SKM-1 (cell line): ENCODE measurements around the gene GTF2B.
"Not testable (repeated sequence)": the region's sequence is repeated elsewhere in the genome, so short reads cannot be mapped to it uniquely, and the experiment has no call there.

Source experiments
- DNase-seq: peaks from one replicate; lab custom pipeline; 2025; ENCODE audit not compliant: unreplicated experiment; lab: John Stamatoyannopoulos, UW

Gene GTF2B

DNA sequence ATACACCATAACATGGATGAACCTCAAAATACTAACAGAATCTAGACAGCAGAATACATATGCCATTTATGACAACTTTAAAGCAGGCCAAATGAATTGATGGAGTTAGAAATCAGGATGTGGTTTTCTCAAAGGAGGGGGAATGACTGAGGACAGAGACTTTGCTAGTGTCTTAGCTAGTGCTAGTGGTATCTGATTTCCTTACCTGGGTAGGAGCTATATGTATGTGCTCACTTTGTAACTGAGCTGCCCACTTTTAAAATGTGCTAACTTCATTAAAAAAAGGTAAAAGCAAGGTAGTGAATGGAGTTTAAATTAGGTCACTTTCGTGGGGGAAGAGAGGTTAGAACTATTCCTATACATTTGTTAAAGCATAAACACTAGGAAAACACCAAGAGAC, 2.6 kb downstream of the GTF2B start:
- no peak for DNase-seq

GRCh38 chr1:88885933-88886332, 5.4 kb downstream of the GTF2B start:
- DNase-seq, result no peak

- no peak for DNase-seq
These were observed 8.2 kb downstream of the GTF2B start for GRCh38 chr1:88883156-88883555.

- DNase-seq, result not testable (repeated sequence)
These were observed 10.7 kb downstream of the GTF2B start for GRCh38 chr1:88880717-88881116.

DNA sequence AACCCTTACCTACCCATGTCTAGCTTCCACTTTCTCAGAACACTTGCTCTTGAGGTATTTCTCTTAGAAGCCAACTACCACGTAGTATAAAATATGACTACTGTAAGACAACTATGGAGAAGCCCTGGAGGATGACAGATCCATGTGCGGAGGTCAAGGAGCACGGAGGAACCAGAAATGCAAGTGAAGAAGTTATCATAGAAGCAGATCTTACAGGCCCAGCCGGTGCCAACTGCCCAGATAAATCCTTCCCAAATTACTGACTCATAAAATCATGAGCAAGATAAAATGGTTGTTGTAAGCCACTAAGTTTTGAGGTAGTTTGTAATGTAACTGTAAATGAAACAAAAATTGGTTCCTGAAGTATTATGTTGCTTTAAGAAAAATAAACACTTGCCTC, 12.6 kb downstream of the GTF2B start:
- no peak for DNase-seq

GRCh38 chr1:88877911-88878310, 13.5 kb downstream of the GTF2B start:
- no peak for DNase-seq

DNA sequence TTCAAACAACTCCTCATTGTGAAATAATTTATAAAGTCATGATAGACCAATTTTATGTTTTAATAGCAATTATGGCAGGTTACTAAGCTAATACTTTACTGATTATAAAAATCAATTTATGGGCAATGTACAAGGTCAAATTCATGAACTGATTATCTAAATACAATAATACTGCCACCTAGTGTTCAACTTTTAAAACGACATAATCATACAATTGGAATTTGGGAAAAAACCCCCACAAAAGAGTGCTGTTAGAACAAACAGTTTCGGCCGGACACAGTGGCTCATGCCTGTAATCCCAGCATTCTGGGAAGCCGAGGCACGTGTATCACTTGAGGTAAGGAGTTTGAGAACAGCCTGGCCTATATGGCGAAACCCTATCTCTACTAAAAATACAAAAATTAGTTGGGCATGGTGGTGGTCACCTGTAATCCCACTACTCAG, 14.0 kb downstream of the GTF2B start:
- peak; percentile 23 for DNase-seq

DNA sequence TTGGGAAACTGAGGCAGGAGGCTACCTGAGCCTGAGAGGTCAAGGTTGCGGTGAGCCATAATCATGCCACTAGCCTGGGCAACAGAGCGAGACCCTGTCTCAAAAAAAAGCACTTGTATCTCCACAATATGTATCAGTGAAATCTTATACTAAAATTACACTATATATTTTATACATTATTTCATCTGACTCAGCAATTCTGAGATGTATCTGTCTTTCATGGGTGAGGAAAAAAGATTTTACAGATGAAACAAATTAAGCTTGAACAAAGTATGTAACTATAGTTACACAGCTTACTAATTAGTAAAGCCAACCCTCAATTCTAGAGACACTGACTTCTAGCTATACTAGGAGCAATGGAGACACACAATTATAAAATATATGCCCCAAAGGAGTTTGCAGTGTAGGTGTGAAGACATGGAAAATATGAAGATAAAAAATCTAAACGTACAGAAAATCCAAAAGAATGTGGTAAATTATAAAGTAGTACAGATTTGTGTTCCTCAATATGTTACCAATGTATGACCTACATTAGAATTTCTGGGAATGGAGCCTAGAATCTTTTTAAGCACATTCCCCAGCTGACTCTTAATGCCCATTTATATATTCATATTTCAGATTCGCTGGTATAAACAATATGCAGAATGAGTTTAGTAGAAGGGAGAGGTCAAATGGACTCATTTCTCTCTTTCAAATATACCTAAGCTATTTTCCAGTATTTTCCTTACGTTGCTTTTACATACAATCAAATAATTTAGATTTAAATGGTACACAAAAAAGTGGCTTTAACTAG, 14.6 kb downstream of the GTF2B start:
- DNase-seq, result no peak

GRCh38 chr1:88875595-88875994, 15.8 kb downstream of the GTF2B start:
- DNase-seq, result no peak

- DNase-seq, result peak; percentile 58
These were observed 17.5 kb downstream of the GTF2B start for GRCh38 chr1:88873737-88874349.

DNA sequence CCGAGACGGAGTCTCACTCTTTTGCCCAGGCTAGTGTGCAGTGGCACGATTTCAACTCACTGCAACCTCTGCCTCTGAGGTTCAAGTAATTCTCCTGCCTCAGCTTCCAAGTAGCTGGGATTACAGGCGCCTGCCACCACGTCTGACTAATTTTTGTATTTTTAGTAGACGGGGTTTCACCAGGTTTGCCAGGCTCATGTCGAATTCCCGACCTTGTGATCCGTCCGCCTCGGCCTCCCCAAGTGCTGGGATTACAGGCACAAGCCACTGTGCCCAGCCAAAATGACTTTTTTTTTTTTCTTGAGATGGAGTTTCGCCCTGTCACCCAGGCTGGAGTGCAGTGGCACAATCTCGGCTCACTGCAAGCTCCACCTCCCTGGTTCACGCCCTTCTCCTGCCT, 21.7 kb downstream of the GTF2B start:
- DNase-seq, result not testable (repeated sequence)

DNA sequence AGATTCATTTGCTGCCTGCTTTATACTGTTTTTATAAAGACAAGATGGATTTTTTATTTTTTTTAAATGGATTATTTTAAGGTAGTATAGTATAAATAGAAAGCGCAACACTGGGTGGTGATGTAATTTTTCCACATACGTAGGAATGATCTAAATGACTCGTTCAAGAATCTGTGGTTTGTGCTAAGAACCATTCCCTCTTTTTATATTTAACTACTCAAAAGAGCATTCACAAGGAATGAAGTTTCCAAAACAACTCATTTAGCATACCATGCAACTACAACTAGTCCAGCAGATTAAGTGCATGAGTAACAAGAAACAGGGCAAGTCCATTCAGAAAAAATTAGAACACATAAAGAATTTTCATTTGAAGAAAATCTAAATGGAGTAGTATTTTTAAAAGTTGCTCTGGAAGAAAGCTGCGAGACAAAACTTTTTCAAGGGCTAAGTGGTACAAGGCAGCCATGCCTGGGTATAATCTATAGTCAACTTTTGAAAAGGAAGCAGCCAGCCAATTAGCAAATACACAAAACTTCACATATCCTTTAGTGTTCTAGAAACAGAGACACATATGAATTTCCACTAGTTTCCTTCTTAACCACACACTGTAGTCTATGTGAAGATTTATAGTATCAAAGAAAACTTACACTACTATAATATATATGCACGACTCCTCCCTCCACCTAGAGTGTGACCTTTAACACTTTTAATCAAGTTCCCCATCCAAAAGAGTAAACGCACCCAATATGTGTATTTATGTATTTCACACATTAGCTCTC, 23.4 kb downstream of the GTF2B start:
- no peak for DNase-seq

GRCh38 chr1:88851303-88852063, 39.9 kb downstream of the GTF2B start:
- DNase-seq, result no peak

GRCh38 chr1:88847643-88848042, 43.7 kb downstream of the GTF2B start:
- no peak for DNase-seq

DNA sequence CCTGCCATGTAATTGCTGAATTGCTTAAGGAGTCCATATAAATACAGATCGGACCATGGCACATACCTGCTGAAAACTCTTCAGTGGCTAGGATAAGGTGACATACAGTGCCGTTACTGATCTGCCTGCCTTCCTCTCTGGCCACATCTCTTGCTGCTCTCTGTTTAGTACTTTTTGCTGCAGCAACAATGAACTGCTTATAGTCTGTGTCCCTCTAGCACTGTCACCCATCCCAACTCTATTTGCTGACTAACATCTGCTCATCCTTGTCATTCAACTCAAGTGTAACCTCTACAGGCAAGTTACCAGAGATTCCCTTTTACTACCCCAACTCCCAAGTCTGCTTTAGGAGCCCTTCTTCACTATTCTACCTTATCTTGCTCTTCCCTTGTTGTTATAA, 65.6 kb downstream of the GTF2B start:
- no peak for DNase-seq

- not testable (repeated sequence) for DNase-seq
These were observed 71.7 kb downstream of the GTF2B start for GRCh38 chr1:88819642-88820041.

DNA sequence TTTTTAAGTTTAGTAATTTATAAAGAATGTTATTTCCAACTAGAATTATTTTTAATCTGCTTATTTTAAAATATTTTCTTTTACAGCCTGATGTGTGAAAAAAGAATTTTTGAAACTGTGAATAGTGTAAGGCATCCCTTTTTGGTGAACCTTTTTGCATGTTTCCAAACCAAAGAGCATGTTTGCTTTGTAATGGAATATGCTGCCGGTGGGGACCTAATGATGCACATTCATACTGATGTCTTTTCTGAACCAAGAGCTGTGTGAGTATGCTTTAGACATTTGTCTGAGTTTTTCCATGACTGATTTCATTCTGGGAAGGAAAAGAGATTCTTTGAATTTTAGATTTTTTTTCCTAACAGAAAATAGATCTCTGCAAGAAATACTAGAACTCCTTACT, 77.9 kb downstream of the GTF2B start:
- no peak for DNase-seq

GRCh38 chr1:88812366-88812765, 79.0 kb downstream of the GTF2B start:
- DNase-seq, result no peak

DNA sequence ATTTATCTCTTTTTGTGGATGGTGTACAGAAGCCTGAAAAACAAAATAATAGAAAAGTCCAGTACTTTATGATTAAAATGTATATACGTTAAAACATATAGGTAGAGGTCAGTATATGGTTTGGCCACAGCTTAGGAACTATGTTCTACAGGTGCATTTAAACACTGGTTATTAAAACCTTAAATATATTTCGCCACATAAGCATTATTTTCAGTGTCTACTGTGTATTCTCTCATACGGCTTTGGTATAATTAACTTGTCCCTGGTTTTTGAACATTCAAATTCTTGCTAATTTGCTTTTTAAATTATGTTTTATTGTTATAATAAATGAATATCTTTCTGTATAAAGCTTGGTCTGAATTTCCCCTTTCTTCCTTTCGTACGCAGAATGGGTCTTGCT, 87.9 kb downstream of the GTF2B start:
- DNase-seq, result no peak

GRCh38 chr1:88802950-88803349, 88.4 kb downstream of the GTF2B start:
- no peak for DNase-seq
